Stimulated activated CD4-positive, alpha-beta T cell treated with anti-CD3 and anti-CD28 coated beads, TNF-alpha, amount 100 ng/mL, for 4 hours (primary cell): ENCODE measurements around the gene NUDT16L1.

Source experiments
- DNase-seq, 3 experiments: peaks; one replicate each; pipeline ENCODE4 v3.0.0-alpha.2; 2020; ENCODE audit warnings: low read depth in 3 of 3

The NUDT16L1 gene

DNA sequence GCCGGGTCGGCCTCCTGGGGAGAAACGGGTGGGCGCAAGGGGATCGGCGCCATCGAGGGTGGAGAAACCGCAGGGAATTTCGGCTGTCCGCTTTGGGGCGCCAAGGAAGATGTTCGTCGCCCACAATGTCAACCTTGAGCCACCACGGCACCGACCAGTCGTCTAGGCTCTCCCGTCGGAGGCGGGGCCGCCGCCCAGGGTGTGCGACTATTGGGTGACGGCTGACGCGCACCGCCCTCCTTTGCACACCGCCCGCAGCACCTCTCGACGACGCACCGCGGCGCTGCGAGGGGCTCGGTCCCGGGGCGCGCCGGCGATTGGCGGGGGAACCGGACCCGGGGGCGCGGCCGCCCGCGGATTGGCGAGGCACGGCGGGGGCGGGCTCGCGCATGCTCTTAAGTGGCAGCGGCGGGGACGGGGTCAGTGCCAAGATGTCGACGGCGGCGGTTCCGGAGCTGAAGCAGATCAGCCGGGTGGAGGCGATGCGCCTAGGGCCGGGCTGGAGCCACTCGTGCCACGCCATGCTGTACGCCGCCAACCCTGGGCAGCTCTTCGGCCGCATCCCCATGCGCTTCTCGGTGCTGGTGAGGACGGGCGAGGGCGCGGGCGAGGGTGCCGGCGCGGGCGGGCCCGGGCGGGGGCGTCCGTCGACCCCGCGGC is at the start of gene NUDT16L1:
TSS of gene NUDT16L1 (plus strand) at position 267 of the 660 bp plus-strand sequence. CDS start at position 432, 165 bp downstream.
- DNase-seq, result peak; percentile 94 to 95 (median 94)

DNA sequence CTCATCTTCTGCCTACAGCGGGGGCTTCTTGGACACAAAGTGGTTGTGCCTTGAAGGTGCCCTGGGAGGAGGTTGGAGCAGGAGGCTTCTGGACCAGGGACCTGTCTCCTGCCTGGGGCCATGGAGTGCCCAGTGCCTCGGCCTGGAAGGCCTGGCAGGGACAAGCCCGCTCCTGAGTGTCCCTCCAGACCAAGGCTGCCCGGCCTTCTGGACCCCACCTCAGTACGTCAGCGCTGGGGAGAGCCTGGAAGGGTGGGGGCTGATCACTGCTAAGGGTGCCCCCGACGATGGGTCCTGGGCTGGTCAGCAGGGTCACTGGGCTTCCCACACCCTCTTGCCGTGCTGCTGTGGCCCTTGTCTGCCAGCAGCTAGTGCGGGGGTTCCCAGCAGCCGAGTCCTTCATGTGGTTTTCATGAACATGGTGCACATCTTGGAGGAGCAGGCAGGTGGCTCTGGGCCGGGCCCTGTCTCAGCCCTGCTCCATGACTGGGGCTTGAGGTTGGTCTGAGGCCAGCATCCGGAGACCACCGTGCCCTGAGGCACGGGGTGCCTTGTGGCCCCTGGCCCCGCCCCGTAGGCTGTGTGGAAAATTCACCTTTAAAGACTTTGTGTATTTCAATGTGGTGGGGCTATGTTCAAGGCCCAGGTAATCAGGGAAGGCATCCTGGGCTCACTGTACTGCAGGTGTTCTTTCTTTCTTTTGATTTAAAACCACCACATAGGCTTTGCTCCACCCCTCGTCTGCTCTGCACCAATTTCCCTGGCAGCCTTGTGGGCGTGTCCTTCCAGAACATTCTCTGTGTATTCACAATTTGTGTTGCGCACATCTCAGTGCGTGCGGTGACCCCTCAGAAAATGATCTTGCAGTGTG is 46.4 kb upstream of the NUDT16L1 start:
- DNase-seq, result no peak

DNA sequence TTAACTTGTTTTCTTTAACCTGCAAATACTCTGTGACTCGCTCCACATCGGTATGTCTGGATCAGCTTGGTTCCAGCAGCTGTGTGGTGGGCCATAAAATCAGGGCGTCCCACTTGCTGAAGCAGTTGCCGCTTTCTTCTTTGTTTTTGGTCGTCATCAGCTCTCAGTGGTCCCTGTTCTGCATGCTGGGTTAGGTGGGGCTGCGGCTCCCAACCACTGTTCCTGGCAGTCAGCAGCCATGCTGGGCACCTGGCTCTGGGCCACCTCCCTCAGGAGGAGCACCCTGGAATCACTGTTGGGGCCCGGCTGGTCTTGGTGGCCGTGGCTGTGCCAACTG is 45.8 kb upstream of the NUDT16L1 start:
- DNase-seq, result no peak

DNA sequence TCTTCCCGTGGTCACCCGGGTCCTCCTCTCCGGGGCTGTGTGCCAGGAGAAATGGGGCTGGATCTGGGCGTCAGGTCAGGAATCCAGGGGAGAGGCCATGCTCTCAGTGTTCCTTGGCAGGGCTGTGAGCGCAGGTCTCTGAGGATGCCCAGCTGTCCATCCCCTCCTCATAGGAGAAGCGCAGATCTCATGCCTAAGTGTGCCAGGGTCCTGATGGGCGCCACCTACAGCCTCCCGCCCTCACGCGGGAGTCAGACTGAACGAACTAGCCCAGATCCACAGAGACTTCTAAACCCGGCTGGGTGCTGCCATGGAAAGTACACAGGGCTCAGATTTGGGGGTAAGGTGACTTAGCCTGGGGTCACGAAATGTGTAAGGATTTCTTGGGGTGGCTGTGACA is 44.4 kb upstream of the NUDT16L1 start:
- DNase-seq, result no peak

DNA sequence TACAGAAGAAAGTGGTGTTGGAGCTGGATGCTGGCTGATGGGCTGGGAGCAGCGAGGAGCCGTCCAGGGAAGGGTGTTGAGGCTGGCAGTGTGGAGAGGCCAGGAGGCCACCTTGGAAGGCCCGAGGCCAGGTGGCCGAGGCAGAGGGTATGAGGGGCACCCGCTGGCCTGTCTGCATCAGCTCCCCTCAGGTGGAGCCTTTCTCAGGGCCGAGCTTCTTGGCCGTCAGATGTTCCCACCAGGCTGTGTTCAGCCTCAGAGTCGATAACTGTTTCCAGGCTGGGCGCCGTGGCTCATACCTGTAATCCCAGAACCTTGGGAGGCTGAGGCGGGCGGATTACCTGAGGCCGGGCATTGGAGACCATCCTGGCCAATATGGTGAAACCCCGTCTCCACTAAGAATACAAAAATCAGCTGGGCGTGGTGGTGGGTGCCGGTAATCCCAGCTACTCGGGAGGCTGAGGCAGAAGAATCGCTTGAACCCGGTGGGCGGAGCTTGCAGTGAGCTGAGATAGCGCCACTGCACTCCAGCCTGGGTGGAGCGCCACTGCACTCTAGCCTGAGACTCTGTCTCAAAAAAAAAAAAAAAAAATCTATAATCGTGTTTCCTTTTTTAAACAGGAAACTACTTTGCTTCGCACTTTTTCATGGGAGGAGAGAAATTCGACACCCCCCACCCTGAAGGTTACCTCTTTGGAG is 43.5 kb upstream of the NUDT16L1 start:
- no peak for DNase-seq

DNA sequence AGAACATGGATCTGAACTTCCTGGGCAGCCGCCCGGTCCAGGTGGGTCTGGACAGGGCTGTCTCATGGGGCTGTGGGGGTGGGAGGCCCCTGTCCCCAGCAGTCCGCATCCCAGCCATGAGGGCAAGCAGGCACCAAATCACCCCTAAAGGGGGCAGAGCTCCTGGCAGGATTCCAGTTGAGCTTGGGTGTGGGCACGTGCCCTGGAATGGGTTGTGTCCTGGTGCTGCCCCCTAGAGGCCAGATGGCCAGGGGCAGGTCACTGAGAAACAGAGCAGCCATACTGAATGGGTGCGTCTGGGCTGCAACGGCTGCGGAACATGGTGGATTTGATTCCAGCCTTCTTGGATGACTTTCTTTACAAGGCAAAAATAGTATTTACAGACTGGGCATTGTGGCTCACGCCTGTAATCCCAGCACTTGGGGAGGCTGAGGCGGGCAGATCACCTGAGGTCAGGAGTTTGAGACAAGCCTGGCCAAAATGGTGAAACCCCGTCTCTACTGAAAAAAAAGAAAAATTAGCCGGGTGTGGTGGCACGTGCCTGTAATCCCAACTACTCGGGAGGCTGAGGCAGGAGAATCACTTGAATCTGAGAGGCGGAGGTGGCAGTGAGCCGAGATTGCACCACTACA is 42.8 kb upstream of the NUDT16L1 start:
- peak; percentile 50 to 63 (median 53) for DNase-seq

DNA sequence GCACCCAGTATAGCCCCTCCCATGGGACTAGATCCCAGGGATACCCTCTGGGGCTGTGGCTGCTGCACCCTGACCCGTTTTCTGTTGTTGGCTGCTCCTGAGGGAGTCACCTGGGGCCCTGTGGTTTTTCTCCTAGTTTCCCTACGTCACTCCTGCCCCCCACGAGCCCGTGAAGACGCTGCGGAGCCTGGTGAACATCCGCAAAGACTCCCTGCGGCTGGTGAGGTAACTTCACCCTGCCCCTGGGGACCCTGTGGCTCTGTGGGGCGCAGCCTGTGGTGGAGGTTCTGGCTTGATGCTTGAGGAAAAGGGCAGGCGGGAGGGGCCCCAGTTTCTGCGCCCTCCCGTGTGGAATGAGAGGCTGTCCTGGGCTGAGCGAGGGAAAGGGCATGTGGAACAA is 41.5 kb upstream of the NUDT16L1 start:
- no peak for DNase-seq

DNA sequence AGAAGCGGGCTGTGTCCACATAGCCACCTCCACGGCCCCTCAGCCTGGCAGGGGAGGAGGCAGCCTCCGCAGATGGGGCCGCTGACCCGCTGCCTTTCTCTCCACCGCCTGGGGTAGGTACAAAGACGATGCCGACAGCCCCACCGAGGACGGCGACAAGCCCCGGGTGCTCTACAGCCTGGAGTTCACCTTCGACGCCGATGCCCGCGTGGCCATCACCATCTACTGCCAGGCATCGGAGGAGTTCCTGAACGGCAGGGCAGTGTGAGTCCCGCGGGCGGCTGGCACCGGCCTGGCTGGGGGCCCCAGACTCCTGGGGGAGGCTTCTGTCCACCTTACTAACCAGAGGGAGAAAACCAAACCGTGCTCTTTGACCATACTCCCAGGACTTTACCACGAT is 40.8 kb upstream of the NUDT16L1 start:
- DNase-seq, result no peak

DNA sequence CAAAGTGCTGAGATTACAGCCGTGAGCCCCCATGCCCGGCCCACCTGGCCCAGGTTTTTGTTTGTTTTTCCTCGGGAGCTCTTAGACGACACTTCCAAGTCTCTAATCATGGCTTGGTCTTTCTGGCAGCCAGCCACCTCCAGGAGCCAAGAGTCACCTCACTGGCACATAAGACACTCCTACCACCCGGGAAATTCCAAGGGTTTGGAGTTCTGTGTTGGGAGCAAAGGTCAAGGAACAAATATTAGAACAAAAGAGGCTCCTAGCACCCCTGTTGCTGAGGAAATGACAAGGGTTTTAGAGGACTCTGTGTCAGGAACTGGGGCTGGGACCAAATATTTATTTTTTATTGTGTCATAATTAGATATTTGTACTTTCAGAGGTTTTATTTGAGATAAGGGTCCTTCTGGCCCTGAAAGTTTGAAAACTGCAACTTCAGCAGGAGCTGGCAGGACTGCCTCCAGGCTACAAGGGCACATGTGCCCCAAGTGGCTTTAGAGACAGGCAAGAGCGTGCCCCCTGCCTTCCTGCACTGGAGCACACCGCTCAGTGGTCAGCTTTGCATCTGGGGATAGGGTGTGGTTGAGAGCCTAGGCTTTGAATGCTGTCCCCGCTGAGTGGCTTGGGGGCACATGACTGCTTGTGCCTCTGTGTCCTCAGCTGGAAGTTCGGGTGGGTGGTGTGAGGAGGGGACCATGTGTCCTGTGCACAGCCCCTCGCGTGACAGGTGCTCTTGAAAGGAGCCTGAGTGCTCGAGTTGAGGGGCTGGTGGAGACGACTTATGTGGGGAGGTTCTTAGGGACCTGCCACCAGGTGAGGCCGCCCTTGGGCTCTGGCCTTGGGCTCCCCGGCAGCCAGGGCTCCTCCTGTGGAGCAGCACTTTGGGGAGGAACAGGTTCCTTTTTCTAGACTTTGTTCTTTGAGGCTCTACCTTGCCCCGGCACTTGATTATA is 39.1 kb upstream of the NUDT16L1 start:
- DNase-seq, result no peak

DNA sequence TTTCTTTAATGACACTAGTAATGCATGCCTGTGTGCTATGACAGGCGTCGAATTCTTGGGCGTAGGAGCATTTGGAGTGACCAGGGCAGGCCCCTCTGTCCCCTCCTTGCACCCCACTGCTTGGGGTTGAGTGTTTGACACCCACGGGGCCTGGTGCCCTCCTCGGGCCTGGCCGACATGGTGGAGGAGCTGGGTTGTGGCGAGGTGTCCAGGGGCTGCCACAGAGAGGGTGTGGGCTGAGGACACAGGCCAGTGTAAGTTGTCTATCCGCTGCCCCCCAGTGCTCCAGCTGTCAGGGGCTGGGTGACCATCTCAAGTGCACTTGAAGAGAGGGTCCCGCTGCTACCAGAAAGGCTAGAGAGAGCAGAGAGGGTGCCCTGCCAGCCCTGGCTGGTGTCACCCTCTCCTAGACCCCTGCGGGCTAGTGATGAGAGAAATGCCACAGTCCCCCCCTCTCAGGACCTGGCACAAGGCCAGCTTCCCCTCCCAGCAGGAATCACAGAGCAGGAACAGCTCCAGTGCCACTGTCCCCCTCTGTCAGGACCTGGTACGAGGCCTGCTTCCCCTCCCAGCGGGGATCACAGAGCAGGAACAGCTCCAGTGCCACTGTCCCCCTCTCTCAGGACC is 38.3 kb upstream of the NUDT16L1 start:
- no peak for DNase-seq

DNA sequence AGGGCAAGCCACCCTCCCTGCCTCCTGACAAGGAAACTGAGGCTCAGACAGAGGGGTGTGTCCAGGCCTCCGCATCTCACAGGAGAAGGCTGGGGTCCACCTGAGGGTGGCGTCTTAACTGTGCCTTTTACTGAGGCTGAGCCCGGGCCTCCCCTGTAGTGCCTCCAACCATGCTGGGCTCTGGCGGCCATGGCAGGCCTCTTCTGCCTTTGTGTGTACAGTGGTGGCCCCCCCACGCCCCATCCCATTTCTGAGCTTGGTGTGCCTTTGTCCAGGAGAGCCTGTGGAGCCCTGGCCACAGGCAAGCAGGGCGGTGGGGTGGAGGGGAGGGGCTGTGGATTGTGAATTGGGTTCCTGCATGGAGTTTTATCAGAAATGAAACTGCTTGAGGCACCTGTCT is 37.6 kb upstream of the NUDT16L1 start:
- no peak for DNase-seq

DNA sequence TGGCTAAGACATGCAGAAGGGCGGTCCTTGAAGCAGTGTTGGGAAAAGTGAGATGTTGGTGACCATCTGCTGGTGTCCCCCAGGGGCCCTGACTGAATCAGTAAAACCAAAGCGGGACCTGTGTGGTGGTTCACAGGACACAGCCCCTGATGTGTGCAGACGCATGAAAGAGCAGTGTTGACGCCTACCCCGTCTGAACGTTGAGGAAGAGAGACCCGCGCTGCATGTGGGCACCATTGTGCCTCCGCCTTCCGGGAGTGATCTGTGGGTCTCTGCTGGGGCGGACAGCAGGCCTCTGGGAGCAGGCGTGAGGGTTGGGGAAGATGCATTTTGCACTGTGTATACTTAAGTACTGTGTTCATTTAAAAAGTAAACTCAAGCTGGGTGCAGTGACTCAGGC is 37.1 kb upstream of the NUDT16L1 start:
- DNase-seq, result no peak

DNA sequence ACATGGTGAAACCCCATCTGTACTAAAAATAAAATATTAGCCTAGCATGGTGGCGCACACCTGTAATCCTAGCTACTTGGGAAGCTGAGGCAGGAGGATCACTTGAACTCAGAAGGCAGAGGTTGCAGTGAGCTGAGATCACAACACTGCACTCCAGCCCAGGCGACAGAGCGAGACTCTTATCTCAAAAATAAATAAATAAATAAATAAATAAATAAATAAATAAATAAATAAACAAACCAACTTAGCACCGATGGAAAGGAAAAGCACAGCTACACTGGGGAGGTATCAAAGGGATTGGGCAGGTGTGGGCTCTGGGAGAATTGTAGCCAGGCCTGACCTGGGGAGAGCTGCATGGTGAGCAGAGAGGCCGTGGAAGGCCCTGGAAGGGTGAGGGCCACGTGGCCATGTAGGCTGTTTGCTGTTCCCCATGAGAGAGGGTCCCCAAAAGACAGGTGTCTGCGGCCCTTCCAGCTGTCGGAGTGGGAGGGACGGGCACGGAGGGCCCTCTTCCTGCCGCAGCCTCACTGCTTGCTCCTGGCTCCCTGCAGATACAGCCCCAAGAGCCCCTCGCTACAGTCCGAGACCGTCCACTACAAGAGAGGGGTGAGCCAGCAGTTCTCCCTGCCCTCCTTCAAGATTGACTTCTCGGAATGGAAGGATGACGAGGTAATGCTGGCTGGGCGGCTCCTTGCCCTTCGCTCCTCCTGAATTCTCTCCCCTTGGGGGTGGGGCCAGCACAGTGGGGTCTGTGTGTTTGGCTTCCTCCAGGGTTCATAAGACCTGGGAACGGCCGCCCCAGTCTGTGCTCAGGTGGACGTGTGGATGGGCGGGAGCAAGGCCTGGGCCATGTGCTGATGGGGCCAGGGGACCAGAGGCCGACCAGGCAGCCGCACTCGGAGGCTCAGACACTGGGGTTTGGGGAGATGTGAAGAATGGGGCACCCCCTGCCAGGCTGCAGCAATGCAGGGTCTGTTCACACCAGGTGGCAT is 36.4 kb upstream of the NUDT16L1 start:
- DNase-seq, result no peak

DNA sequence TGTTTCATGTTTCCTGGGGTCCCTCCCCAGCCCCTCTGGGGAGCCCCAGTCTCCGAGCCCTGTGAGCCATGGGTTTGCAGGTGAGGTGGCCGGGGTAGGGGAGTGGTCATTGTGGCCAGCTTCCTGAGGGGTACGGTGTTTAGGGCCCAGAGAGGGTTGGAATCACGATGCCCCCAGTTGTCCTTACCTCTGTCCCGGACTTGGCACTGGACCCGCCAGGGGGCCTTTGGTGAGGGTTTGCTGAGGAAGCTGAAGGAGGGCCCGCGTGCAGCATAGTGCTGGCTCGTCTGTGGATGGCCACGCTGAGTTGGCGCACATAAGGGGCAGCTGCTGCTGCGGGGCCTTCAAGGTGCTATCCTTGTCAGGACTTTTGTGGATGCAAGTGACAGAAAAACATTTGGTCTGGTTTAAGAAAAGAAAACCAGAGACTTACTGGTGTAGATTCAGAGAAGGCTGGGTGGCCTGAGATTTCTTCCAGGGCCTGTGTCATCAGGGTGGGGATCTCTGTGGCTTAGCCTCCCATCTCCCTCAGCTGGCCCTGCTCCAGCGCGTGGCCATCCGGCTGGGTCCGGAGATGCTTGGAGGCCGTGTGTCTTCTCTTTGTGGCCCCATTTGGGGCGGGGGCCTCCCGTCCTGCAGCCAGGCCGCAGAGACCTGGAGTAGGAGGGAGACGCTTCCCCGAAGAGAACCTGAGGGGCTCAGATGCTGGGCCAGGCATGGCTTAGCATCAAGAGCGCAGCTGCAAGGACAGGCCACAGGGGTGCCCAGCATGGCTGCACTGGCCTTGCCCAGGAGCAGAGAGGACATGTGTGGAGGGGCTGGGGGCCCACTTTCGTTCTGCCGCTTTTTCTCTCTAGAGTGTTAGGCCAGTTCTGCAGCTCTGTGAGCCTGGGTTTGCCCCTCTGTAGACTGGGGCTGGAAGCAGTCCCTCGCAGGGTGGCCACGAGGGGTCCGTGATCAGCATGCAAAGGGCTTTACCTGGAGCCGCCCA is 33.7 kb upstream of the NUDT16L1 start:
- DNase-seq, result no peak

DNA sequence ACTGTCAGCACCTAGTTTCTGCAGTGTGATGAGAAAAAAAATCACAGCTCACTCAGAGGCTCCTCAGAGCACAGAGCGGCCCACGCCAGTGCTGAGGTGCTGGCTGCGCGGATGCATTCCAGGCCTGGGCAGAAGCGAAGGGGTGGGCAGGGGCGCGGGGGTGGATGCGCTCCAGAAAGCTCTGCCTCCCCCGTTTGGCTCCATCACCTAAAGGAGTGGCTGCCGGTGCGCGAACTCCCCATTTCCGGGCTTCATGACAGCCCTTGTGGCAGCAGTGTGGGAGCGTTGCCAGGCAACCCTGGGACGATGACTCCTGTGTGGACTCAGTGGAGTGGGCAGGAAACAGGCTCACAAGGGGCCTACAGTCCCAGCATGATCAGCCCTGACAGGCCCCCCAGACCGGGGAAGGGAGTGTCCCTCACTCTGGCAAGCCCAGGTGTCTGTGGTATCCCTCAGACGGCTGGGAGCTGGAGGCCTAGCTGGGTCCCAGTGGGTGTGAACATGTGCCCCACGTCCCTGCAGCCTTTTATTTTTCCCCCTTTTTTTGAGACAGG is 32.8 kb upstream of the NUDT16L1 start:
- DNase-seq, result peak in 2 of 3 experiments; percentile 51 to 63

DNA sequence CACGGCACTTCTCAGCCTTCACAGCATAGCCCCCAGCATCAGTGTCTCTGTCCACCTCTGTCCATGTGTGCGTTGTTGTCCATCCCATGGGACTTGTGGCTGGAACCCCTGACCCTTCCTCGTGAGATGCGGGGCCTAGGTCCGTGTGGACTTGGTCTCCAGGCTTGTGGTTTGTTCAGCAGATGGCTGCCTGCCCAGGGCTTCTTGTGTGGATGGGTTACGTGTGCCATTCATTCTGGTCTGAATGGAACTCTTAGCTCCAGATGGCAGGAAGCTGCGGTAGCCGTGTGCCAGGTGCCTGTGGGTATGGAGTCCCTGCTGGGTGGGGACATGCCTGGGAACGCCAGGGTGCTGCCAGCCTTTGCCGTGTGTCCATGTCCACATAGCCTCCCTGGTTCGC is 31.7 kb upstream of the NUDT16L1 start:
- DNase-seq, result no peak

DNA sequence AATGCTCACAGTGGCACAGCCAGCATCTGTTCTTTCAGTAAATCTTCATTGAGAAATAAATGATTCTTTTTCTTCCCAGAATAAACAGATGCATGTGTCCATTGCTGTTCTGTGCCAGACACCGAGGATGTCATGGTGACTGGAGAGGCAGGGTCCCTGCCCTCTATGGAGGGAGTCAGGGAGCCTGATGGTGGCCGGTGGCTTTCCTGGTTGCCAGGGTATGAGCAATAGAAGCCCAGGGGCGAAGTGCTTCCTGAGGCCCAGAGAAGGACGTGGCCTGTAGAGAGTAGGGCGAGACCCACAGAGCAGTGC is 29.9 kb upstream of the NUDT16L1 start:
- no peak for DNase-seq
